Inflammatory macrophage treated with lipopolysaccharide for 1 hour (primary cell): ENCODE results near the gene SLC52A3.
A peak's percentile ranks its signal among the peaks of the same experiment; 100 is the strongest.

ENCODE experiments used
- DNase-seq, 2 donors: peaks; one replicate each; pipeline ENCODE4 v3.0.0-alpha.2; 2020 to 2022

Gene SLC52A3

DNA sequence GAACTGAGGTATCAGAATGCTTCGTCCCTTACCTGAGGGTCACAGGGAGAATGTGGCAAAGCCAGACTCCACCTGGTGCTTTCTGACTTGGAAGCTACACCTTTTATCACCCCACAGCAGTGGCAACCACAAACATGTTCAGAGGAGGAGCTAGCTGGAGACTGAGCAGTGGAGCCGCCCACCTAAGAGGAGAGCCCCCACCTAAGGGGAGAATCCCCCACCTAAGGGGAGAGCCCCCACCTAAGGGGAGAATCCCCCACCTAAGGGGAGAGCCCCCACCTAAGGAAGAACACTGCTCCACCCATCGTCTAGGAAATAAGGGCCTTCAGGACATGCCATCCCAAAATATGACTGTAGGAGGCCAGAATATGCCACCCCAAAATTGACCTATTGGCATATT, 4.0 kb downstream of the SLC52A3 start:
- DNase-seq: no peak

DNA sequence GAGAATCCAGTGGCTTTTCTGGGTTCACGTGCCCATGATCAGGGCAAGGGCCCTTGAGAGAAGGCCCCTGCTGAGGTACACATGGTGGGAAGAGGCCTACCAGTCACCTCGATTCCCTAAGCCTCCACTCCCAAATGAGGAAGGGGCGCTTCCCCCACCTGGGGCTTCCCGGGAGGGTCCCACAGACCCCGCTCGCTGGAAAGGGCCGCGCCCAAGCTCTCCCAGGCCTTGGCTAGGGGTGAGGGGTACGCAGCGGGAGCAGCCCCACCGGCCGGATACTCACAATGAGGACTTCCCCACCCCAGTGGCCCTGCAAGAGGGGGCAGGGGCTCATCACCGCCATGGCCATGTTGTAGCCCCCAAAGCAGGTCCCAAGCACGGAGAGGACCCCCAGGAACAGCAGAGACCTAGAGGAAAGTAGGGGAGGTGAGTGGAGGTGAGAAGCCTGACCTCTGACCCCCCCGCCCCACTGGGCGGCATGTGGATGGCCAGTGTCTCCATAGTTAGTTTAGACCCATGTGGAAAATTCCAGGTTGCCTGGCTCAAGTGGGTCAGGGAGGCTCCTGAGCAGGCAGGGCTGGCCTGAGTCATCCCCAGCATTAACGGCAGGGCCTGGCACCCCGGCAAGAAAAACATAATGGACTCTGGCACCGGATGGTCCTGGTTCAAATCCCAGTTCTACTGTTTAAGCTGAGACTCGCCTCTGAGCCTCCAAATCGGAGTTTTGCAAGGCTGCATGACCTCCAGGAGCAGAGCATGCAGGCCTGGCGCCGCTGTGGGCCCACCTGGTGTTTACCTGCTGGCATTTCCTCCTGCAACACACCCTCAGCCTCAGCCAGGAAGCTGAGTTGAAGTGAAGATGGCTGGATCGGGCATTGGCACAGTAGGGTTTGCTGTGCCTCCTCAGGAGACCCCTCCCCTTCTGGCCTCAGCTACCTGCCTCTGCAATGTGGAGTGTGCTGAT, 6.6 kb downstream of the SLC52A3 start:
- no peak for DNase-seq

DNA sequence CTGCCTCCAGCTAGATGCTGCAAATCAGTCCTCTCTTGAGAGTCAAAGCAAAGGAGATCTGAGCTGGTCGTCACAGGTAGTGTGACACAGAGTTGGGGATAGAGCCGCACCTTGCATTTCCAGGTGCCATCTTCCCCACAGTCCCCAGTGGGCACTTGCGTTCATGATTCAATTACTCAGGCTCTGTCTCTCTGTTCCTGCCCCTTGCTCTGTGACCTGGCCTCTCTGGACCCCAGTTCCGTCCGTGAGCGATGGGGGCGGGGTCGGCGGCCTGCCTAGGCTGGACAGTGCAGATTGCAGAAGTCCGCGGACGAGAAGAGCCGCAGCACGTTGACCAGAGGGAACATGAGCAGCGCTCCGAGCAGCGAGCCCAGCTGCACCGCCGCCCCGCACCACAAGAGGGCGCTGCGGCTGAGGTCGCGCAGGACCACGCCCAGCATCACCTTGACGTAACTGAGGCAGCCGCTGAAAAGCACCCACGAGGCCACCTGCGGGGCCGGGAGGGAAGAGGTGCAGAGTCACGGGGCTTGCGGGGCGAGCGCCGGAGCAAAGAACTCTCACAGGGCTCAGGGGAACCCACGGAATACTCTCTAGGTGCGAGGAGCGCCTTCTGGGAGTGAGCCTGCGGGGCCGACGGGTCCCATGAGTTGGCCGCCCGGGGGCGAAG, 7.4 kb downstream of the SLC52A3 start:
- DNase-seq: peak in 1 of 2 donors; percentile 28

DNA sequence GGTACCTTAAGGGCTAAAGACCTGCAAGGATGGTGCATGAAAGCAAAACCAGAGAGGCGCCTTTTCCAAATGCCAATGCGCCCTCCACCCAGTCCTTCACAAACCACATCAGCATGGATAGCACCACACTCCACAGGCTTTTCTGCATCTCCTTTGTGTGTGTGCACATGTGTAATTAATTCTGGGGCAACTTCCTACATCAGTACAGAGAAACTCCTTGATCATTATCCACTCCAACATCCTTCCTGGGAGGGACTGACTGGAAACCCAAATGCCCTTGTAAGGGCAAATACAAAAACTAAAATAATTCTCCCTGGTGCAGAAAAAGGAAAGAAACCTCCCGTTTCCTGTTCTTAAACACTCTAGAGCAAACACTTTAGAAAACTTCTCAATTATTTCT, 10.8 kb downstream of the SLC52A3 start:
- DNase-seq: no peak

DNA sequence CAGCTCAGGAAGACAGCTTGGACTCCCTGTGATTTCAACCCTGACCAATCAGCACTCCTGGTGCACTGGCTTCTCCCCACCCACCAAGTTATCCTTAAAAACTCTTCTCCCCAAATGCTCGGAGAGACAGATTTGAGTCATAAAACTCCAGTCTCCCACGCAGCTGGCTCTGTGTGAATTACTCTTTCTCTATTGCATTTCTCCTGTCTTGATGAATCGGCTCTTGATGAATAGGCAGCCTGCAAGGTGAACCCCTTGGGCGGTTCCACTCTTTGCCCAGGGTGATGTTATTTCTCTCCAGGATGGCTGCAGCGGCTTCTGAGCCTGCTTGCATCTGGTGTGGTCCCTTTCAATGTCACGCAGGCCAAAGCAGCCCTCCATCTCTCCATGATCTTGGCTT, 12.4 kb downstream of the SLC52A3 start:
- no peak for DNase-seq

DNA sequence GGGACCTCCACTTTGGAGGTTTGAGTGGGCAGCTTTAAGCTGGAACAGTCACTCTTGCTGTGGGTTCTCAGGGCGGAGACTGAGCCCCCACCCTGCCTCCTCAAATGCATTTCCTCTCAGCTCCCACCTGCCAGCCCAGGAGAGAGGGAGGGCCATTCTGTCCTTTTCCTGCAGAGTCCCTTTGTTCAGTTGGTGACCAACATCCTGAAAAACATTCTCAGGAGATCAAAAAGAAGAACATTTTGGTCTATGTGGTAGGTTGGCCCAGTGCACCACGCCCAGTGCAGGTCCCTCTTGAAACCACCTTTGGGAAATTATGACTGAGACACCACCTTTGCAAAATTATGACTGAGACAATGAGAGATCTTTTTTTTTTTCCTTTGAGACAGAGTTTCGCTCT, 13.4 kb downstream of the SLC52A3 start:
- no peak for DNase-seq

DNA sequence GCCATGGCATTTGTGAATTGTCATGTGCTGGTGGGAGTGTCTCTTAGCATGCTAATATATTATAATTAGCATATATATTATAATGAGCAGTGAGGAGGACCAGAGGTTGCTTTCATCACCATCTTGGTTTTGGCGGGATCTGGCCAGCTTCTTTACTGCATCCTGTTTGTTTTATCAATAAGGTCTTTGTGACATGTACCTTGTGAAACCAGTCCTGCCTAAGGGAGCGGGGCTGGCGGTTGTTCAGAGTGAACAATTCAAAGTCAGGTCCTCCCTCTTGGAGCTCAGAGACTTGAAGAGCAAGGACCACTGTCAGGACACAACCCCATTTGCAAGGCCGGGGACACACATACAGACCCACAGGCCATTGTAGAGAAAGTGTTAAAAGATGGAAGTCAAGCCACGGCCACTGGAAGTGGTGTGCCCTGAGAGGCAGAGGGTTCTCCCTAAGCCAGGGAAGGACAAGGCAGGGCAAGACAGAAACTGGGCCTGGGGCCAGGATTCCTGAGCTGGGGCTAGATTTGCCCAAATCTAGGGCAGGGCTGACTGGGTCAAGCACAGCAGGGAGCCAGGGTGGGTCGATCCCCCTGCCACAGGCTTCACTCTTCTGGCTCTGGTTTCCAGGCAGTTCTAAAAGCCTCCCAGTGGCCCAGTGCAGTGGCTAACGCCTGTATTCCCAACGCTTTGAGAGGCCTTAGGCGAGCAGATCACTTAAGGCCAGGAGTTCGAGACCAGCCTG, 14.2 kb downstream of the SLC52A3 start:
- no peak for DNase-seq

DNA sequence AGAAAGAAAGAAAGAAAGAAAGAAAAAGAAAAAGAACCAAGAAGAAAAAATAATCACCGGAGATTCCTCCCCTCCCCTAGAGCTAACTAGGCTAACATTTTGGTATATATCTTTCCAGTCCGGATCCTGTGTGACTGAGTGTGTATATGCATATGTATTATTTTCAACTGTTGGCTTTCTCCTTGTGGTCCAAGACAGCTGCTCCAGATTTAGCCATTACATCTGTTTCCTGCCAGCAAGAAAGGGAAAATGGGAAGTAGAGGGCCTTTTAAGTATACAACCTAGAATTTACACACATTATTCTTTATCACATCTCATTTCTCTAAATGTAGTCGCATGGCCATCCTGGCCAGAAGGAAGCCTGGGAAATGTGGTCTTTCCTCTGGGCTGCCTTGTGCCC, 15.2 kb downstream of the SLC52A3 start:
- no peak for DNase-seq

DNA sequence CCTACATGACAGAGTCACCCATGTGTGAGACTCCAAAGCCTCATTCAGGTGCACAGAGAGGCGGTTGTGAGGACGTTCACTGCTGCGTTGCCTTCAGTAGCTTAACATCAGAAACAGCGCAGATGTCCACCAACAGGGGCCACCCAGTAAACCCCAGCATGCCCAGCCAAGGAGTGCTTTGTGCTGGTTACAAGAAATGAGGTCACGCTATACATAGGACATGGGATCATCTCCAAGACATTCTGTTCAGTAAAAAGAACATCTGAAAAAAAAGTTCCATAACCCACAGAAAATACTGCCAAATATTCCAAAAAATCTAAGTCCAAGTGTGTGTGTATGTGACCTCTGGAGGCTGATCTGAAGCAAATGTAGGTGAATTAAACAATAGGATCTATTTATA, 16.0 kb downstream of the SLC52A3 start:
- no peak for DNase-seq

DNA sequence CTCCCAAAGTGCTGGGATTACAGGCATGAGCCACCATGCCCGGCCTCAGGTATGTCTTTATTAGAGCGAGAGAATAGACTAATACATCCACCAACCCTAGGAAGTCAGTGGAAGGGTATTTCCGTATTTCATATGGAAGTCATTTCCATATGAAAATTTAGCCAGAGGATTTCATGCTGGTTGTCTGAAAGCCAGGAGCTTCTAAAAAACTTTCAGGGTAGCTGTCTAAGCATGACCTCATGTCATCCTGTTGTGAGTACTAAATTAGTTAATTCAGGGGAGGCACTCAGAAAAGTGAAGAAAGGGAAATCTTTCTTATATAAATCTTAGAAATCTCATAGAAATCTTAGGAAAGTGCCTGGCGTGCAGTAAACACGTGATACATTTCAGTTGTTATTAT, 16.5 kb downstream of the SLC52A3 start:
- no peak for DNase-seq

DNA sequence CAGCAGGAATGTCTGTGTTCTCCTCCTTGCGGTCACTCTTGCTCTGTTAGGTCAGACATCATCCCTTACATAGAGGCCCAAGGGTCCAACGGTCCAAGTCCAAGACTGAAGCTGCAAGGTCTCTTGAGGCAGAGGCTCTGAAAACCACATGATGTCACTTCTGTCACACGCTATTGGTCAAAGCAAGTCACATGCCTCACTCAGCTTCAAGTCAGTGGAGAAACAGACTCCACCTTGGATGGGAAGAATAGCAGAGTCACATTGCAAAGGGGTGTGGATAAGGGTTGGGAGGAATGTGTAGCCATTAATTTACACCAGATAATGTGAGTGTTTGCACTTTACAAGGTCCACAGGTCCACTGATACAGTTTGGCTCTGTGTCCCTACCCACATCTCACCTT, 17.5 kb downstream of the SLC52A3 start:
- DNase-seq: no peak

DNA sequence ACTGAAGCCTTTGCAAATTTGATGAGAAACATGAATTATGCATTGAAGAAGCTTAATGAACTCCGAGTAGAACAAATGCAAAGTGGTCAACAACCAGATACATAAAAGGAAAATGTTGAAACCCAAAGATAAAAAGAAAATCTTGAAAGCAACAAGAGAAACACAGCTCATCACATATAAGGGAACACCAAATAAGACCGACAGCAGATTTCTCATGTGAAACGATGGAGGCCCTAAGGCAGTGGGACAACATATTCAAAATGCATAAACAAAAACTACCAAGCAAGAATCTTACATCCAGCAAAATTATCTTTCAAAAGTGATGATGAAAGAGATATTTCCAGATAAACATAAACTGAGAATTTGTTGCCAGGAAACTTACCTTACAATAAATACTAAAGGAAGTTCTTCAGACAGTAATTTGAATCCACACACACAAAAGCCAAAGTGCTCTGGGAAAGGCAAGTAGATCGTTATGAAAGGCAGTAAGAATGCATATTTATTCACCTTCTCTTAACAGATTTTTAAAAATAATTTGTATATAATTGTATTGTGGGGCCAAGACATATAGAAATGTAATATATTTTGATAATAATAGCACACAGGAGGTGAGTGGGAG, 22.5 kb downstream of the SLC52A3 start:
- DNase-seq: no peak

DNA sequence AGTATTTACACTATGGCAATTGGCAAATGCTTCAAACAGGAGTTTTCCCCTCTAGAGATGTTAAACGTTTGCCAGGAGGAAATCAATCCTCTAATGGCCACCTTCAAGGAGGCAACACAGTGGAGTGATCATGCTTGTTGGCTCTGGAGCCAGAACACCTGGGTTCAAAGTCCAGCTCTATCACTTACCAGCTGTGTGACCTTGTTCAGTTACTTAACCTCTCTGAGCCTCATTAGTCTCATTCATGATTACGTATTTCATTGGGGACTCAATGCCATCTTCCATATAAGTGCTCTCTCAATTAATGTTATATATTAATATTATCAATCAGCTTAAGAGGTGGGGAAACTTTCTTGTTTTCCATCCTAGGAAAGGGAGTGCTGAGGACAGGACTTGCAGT, 26.1 kb downstream of the SLC52A3 start:
- DNase-seq: no peak

DNA sequence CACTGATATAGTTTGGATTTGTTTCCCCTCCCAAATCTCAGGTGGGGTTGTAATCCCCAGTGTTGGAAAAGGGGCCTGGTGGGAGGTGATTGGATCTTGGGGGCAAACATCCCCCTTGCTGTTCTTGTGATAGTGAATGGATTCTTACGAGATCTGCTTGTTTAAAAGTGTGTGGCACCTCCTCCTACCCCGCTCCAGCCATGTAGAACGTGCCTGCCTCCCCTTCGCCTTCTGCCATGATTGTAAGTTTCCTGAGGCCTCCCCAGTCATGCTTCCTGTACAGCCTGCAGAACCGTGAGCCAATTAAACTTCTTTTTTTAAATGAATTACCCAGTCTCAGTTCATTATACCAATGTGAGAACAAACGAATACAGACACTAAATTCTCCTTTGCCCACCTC, 26.7 kb downstream of the SLC52A3 start:
- DNase-seq: no peak

DNA sequence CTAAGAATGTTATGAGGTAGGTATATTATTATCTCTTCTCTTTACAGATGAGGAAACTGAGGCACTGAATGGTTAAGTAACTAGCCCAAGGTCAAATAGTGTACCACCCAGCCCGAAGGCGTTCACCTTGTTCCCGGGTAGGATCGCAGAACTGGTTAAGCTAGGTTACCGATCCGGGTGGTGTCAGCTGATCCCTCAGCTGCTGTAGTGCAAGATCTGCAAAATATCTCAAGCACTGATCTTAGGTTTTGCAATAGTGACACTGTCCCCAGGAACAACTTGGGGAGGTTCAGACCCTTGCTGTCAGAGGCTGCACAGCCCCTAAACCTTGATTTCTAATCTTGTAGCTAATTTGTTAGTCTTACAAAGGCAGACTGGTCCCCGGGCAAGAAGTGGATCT, 28.1 kb downstream of the SLC52A3 start:
- no peak for DNase-seq

DNA sequence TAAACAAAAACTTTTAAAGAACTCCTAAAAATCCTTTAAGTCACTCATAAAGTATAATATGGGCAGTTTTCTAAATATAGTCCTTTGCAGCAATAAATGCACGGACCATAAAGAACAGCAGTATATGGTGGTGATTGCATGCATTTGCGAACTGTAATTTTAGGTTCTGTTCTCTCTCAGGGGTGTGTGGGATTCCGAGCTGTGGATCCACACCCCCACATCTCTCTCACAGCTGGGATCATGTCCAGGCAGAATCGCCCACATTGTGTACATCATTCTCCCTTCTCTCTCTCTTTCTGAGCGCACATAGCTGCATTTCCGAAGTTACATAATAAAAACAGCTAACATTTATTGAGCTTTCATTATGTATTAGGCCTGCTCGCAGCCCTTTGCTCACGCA, 28.6 kb downstream of the SLC52A3 start:
- DNase-seq: no peak

DNA sequence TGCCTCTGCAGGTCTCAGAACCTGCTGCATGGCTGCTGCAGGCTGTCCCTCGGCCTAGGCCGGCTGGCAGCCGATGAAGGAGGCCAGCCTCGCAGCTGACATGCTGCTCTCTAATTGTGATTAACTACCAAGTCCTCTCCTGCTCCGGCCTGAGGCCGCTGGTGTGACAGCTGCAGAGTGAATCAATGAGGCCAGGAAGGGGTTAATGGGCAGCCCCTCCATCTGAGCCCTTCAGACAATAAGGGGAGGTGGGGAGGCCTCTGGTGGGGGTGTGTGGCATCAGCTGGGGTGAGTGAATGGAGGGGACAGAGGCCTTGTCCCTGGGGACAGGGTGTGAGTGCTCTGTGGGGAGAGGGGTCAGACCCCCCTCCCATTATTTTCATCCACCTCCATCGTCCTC, 34.4 kb downstream of the SLC52A3 start:
- DNase-seq: no peak

DNA sequence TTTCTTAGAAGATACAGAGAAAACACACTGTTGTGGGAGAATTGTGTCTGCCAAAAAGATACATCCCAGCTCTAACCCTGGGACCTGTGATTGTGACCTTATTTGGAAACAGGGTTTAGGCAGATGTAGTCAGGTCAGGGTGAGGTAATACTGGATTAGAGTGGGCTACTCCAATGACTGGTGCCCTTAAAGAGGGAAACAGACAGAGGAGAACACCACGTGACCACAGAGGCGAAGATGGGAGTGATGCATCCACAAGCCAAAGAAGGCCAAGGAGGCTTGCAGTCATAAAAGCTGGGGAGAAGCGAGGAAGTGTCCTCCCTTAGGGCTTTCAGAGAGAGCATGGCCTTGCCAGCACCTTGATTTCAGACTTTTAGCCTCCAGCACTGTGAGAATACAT, 35.6 kb downstream of the SLC52A3 start:
- DNase-seq: peak in 1 of 2 donors; percentile 5

DNA sequence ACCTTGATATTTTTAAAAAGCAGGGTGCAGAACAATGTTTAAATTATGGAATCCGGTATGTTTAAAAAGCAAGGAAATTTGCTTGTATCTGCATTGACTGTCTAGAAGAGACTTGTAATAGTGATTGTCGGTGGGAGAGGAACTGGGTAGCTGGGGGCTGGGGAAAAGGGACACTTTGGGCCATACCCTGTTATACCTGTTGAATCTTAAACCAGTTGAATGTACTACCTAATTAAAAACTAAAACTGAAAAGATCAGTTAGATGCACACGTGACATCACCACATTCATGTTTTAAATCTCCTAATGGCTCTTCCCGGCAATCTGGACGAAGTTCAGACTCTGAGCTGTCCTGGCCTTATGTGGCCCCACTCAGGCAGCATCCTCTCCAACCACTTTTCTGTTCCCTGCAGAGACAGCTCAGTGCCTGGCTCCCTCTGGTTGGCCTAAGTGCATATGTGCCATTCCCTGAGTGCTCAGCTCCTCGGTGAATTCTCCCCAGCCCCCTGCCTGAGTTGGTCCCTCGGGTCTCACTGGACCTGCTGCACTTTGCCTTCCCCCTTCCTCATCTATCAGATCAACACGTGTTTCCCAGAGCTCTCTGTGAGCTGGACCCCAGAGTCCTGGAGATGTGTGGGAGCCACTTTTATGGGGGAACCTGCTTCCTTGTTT, 36.3 kb downstream of the SLC52A3 start:
- DNase-seq: no peak

DNA sequence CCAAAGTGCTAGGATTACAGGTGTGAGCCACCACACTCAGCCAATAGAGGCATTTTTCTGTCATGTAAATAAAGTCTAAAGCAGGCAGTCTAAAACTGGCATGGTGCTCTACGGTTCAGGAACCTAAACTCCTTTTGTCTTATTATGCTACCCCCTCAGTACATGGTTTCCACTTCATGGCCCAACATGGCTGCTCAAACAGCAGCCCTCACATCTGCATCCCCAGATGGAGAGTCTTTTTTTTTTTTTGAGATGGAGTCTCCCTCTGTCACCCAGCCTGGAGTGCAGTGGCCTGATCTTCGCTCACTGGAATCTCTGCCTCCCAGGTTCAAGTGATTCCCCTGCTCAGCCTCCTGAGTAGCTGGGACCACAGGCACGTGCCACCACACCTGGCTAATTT, 38.3 kb downstream of the SLC52A3 start:
- no peak for DNase-seq

DNA sequence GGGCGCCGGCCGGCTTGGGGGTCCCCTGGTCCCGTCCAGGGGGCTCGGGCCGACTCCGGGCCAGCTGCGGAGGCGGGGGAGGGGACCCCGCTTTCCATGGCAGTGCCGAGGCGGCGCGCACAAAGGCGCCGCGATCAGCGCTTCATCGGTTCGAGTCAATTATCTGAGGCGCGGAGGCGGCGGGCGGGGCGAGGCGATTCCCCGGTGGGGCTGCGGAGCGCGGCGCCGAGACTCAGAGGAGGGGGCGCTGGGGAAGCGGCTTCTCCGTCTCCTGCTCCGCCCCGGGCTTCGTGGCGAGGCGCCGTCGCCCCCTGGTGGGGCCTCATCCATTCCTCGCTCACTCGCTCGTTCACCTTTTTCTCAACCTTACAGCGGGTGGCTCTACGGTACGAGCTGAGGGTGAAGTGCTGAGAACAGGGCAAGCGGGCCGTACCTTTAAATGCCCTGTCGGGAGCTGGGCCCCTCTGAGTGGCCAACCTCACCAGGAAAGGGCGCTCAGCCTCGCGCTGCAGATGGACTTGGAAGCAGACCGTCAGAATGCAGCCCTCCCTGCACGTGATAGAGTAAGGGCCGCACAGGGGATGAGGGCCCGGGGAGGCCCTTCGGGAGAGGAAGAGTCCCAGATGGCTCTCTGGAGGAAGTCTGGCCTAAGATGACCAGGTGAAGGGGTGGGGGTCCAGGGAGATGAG, 39.9 kb downstream of the SLC52A3 start:
- peak; percentile 59 to 63 for DNase-seq

DNA sequence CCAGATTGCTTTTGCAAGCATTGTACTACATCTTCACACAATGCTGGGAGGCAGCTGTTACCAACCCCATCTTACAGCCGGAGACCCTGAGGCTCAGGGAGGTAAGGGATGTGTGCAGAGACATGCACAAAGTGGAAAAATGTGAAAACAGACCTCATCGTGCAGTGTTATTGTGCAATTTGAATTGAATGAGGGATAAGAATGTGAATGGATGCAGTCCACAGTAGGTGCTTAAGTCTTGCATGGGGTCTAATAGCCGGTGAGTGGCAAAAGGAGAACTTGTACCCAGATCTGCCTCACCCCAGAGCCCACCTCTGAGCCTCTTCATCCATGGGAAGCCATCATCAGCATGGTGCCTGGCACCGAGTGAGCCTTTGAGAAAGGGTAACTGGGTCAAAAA, 42.1 kb downstream of the SLC52A3 start:
- DNase-seq: no peak
